ENCODE data around the gene UBE2O. TPM values are rescaled to one million over a fixed set of nuclear protein-coding genes. Genes with fewer than 3 reads are reported as not detected.

UBE2O gene
- total RNA-seq, 1 experiment from 2014 or later = 57.4 TPM

- intact Hi-C loops (cut with micrococcal nuclease; ENCODE audit: unreplicated experiment) = no loop called here
- CTCF ChIA-PET = interaction anchor here (0.7 kb wide), 1 partner anchor 18 kb away, joined by 5 read pairs; no protein-coding TSS in a partner anchor
- POLR2A ChIA-PET (ENCODE audit: low non-redundant PET) = no interaction called here
- no peak for TF ChIP-seq CTCF (conservative IDR thresholded peaks at IDR 0.05; ENCODE audit: low read depth, low read length)
- TF ChIP-seq EZH2 (IDR thresholded peaks at IDR 0.05; ENCODE audit: borderline replicate concordance, low read depth, low read length, poor library complexity, severe bottlenecking) = no peak
- H3K27me3 ChIP-seq (replicated peaks; ENCODE audit: insufficient read depth, low read depth, low read length, poor library complexity) = peaks cover 10% of the 10 kb centered on the region
- H3K36me3 ChIP-seq (ENCODE audit: insufficient read depth, low read length, poor library complexity, severe bottlenecking) = no peaks in the 10 kb centered on the region
- H3K9me3 ChIP-seq (ENCODE audit: low read depth, low read length, poor library complexity, severe bottlenecking) = no peaks in the 10 kb centered on the region
- no TSS peak for BruUV-seq (replicated peaks)
- no peak overlapping the region for H3K4me3 ChIP-seq (ENCODE audit: low read depth, low read length, poor library complexity, severe bottlenecking)
- H3K27ac ChIP-seq (ENCODE audit: low read depth, low read length, poor library complexity, severe bottlenecking) = no peak overlapping the region
- no peak for DNase-seq (ENCODE audit: low spot score)
- peaks cover 12% of the 10 kb centered on the region for H3K4me1 ChIP-seq (ENCODE audit: insufficient read depth, low read length, poor library complexity, severe bottlenecking)
Measured at GRCh38 chr17:76379646-76380376, 73.1 kb downstream of the UBE2O start.

GRCh38 chr17:76379275-76379641 is 73.7 kb downstream of the UBE2O start:
- no peaks in the 10 kb centered on the region for H3K9me3 ChIP-seq (ENCODE audit: low read depth, low read length, poor library complexity, severe bottlenecking)
- no peak overlapping the region for H3K4me3 ChIP-seq (ENCODE audit: low read depth, low read length, poor library complexity, severe bottlenecking)
- BruUV-seq (replicated peaks) = no TSS peak
- DNase-seq (ENCODE audit: low spot score) = no peak
- POLR2A ChIA-PET (ENCODE audit: low non-redundant PET) = no interaction called here
- H3K27ac ChIP-seq (ENCODE audit: low read depth, low read length, poor library complexity, severe bottlenecking) = no peak overlapping the region
- peaks cover 6% of the 10 kb centered on the region for H3K27me3 ChIP-seq (replicated peaks; ENCODE audit: insufficient read depth, low read depth, low read length, poor library complexity)
- H3K4me1 ChIP-seq (ENCODE audit: insufficient read depth, low read length, poor library complexity, severe bottlenecking) = peaks cover 11% of the 10 kb centered on the region
- intact Hi-C loops (cut with micrococcal nuclease; ENCODE audit: unreplicated experiment) = no loop called here
- CTCF ChIA-PET = no interaction called here
- no peaks in the 10 kb centered on the region for H3K36me3 ChIP-seq (ENCODE audit: insufficient read depth, low read length, poor library complexity, severe bottlenecking)
- TF ChIP-seq EZH2 (IDR thresholded peaks at IDR 0.05; ENCODE audit: borderline replicate concordance, low read depth, low read length, poor library complexity, severe bottlenecking) = no peak
- no peak for TF ChIP-seq CTCF (conservative IDR thresholded peaks at IDR 0.05; ENCODE audit: low read depth, low read length)

- H3K36me3 ChIP-seq (ENCODE audit: insufficient read depth, low read length, poor library complexity, severe bottlenecking) = no peaks in the 10 kb centered on the region
- POLR2A ChIA-PET (ENCODE audit: low non-redundant PET) = no interaction called here
- intact Hi-C loops (cut with micrococcal nuclease; ENCODE audit: unreplicated experiment) = no loop called here
Measured at GRCh38 chr17:76378548-76379274, 74.2 kb downstream of the UBE2O start.

More at GRCh38 chr17:76378548-76379274, 74.2 kb downstream of the UBE2O start:
- Histone ChIP-seq H3K27me3 (replicated peaks; ENCODE audit: insufficient read depth, low read depth, low read length, poor library complexity) (peaks cover 6% of the 10 kb centered on the region), H3K4me1 (ENCODE audit: insufficient read depth, low read length, poor library complexity, severe bottlenecking) (peaks cover 7% of the 10 kb centered on the region), H3K9me3 (ENCODE audit: low read depth, low read length, poor library complexity, severe bottlenecking) (no peaks in the 10 kb centered on the region), H3K4me3 (ENCODE audit: low read depth, low read length, poor library complexity, severe bottlenecking) (no peak overlapping the region), H3K27ac (ENCODE audit: low read depth, low read length, poor library complexity, severe bottlenecking) (no peak overlapping the region)
- no TSS peak for BruUV-seq (replicated peaks)
- DNase-seq (ENCODE audit: low spot score) = no peak
- TF ChIP-seq CTCF (conservative IDR thresholded peaks at IDR 0.05; ENCODE audit: low read depth, low read length) = no peak
- TF ChIP-seq EZH2 (IDR thresholded peaks at IDR 0.05; ENCODE audit: borderline replicate concordance, low read depth, low read length, poor library complexity, severe bottlenecking) = no peak
- CTCF ChIA-PET = no interaction called here
